Tibial nerve (tissue), 4 donors: ENCODE measurements around the gene ZNF14.

Source experiments
- EP300 ChIP-seq, 2 donors: sonication (generic); formaldehyde crosslinking; IDR thresholded peaks; one replicate each; pipeline ENCODE4 v1.6.1; 2017; ENCODE audit warnings: antibody characterized with exemption in 2 of 2, mild to moderate bottlenecking in 1 of 2
- TF ChIP-seq, protein P1 (sequence below), 5 experiments: fragments of 200-600 bp in 3 of 5; fragments of 450-650 bp in 2 of 5; sonication (generic) in 3 of 5; IDR thresholded peaks; one replicate each; pipeline ENCODE4 v1.5.1; 2016 to 2019; ENCODE audit warnings: antibody characterized with exemption in 5 of 5, mild to moderate bottlenecking in 3 of 5, moderate library complexity in 2 of 5

GRCh38 chr19:19686580-19686979 lies 46.3 kb downstream of the ZNF14 start:
- TF ChIP-seq, protein P1, sequence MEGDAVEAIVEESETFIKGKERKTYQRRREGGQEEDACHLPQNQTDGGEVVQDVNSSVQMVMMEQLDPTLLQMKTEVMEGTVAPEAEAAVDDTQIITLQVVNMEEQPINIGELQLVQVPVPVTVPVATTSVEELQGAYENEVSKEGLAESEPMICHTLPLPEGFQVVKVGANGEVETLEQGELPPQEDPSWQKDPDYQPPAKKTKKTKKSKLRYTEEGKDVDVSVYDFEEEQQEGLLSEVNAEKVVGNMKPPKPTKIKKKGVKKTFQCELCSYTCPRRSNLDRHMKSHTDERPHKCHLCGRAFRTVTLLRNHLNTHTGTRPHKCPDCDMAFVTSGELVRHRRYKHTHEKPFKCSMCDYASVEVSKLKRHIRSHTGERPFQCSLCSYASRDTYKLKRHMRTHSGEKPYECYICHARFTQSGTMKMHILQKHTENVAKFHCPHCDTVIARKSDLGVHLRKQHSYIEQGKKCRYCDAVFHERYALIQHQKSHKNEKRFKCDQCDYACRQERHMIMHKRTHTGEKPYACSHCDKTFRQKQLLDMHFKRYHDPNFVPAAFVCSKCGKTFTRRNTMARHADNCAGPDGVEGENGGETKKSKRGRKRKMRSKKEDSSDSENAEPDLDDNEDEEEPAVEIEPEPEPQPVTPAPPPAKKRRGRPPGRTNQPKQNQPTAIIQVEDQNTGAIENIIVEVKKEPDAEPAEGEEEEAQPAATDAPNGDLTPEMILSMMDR (IDR thresholded peaks at IDR 0.05): no peak
- no peak for TF ChIP-seq EP300 (IDR thresholded peaks at IDR 0.05)
